ENCODE results near the gene CST4.
"Not testable (repeated sequence)": the region's sequence is repeated elsewhere in the genome, so short reads cannot be mapped to it uniquely, and the experiment has no call there.

Gene CST4

GRCh38 chr20:23640018-23640601, 48.7 kb downstream of the CST4 start:
- no peak for DNase-seq

- no peak for DNase-seq
Observed at GRCh38 chr20:23639490-23639958, 49.3 kb downstream of the CST4 start.

GRCh38 chr20:23638309-23638708, 50.5 kb downstream of the CST4 start:
- DNase-seq, result no peak

GRCh38 chr20:23637282-23638221, 51.3 kb downstream of the CST4 start, which contains the start of gene CST3:
TSS of gene CST3 (minus strand) at chr20:23637955. CDS start at chr20:23637862, 93 bp downstream.
- DNase-seq, result no peak

GRCh38 chr20:23636908-23637281, 51.9 kb downstream of the CST4 start:
- DNase-seq, result no peak

GRCh38 chr20:23636182-23636907, 52.5 kb downstream of the CST4 start:
- DNase-seq, result no peak

- not testable (repeated sequence) for DNase-seq
Observed at GRCh38 chr20:23635768-23636090, 53.1 kb downstream of the CST4 start.
